DMS153 treated with DMSO at 0.1 percent for 48 hours (cell line): Measurements from ENCODE around the gene C16orf86.
A peak's percentile ranks its signal among the peaks of the same experiment; 100 is the strongest.

Experiments
- DNase-seq: peaks from one replicate; lab custom pipeline; 2025; ENCODE audit not compliant: unreplicated experiment; lab: John Stamatoyannopoulos, UW

C16orf86 gene, protein sequence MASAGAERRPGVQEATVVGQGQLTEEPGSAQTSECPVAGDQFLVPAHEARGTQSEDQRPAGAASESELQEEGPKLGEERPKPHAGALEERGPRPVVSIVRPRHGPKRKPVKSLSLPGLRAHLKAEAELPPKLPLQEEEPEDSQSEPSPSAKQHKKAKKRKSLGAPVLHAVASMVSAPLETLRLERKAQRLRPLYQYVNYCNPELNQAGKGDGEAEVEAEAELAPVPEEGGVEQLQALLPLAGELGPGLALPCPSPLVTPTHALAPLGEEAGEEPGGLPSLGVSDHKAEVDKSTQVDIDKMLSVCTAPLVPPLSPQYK

DNA sequence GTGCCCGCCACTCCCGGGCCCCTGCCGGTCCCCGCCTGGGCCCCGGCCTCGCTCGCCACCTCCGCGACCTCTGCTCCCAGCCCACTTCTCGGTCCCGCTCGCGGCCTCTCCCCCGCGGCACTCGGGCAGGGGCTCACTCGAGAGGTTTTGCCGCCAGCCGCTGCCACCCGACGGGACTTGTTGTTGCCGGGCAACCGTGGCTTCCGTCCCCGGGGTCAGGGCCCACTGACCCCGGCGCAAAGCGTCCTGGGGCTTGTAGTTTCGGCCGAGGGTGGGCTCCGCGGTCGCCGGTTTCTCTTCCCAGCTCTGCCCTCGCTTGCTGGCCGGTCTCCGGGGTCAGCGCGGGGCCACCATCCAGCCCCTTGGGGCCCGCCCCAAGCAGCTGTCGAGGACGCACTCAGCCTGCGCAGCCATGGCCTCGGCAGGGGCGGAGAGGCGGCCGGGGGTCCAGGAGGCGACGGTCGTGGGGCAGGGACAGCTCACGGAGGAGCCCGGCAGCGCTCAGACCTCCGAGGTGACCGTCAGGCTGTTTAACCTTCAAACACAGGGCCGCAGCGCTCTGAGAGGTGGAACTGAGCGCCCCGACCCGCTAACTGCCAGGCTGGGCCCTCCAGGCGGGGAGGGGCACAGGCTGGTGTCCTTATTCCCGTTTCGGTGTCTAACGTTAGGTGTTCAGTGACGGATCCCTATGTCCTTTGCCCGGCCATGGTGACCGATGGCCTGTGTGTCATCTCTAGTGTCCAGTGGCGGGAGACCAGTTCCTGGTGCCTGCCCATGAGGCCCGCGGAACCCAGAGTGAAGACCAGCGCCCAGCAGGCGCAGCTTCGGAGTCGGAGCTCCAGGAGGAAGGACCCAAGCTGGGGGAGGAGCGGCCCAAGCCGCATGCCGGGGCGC lies at the start of gene C16orf86, which contains the start of gene ENKD1:
Gene C16orf86 (plus strand): TSS at position 256 of the 894 bp plus-strand sequence. CDS start 157 bp downstream, at position 413.
Gene ENKD1 (minus strand): TSS at position 192 of the 894 bp plus-strand sequence. CDS start 308 bp downstream, outside the sequence.
- DNase-seq = peak; percentile 44

DNA sequence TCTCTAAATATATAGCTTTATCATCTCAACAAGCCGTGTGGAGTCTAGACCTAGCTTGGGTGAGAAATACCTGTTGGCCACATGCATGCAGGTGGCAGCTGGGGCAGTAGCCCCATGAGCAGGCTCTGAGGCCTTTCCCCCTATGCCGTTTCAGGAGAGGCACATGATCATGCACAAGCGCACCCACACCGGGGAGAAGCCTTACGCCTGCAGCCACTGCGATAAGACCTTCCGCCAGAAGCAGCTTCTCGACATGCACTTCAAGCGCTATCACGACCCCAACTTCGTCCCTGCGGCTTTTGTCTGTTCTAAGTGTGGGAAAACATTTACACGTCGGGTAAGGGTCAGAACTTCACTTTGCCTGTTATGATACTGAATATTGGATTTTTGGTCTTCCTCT lies 38.4 kb upstream of the C16orf86 start:
- DNase-seq = no peak

DNA sequence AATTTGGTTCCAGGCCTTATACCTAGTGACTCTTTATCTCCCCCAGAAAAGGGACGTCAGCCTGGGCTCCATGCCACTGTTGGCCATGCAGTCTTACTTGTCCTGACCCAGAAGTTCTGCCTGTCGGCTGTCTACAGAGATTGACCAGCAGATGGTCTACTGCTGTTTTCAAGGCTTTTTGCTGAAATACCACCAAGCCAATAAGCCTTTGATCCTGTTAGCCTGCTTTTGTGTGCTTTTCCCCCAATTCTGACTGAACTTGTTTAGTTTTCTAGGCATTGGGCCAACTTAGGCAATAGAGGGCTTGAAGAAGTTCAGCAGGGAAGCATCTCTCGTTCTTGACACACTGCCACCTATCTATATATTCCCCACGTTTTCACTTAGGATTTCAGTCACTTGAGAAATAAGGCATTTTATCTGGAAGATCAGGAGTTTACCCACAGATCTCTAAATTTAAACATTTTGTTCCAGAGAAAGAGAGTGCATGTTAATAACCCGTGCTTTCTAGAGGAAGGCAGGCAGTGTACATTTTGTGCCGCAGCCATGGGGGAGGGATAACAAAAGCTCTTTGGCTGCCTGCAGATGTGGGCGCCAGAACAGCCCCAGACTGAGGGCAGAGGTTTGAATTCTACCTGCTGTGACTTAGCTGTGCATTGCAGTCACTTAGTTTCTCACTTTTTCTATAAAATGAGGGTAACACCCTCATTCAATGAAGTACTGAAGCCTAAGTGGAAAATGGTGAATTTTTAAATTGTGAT lies 34.0 kb upstream of the C16orf86 start:
- DNase-seq = no peak

DNA sequence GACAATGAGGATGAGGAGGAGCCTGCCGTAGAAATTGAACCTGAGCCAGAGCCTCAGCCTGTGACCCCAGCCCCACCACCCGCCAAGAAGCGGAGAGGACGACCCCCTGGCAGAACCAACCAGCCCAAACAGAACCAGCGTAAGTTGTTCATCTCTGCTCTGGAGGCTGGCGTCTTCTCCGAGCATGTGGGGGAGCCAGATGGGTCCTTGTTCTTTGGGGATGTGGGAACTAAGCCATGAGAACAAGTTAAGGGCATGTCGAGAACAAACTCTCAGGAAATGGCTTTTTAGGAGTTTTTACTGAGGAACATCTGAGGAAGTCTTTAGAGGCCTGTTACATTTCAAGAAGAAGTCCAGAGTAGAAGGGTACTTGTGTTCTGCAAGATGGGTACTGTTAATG lies 29.9 kb upstream of the C16orf86 start:
- no peak for DNase-seq

DNA sequence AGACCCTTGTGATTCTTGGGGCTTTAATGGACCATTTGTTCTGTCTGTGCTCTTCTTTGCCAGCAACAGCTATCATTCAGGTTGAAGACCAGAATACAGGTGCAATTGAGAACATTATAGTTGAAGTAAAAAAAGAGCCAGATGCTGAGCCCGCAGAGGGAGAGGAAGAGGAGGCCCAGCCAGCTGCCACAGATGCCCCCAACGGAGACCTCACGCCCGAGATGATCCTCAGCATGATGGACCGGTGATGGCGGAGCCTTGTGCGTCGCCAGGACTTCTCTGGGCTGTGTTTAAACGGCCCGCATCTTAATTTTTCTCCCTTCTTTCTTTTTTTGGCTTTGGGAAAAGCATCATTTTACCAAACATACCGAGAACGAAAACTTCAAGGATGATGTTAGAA lies 29.0 kb upstream of the C16orf86 start:
- DNase-seq = no peak

DNA sequence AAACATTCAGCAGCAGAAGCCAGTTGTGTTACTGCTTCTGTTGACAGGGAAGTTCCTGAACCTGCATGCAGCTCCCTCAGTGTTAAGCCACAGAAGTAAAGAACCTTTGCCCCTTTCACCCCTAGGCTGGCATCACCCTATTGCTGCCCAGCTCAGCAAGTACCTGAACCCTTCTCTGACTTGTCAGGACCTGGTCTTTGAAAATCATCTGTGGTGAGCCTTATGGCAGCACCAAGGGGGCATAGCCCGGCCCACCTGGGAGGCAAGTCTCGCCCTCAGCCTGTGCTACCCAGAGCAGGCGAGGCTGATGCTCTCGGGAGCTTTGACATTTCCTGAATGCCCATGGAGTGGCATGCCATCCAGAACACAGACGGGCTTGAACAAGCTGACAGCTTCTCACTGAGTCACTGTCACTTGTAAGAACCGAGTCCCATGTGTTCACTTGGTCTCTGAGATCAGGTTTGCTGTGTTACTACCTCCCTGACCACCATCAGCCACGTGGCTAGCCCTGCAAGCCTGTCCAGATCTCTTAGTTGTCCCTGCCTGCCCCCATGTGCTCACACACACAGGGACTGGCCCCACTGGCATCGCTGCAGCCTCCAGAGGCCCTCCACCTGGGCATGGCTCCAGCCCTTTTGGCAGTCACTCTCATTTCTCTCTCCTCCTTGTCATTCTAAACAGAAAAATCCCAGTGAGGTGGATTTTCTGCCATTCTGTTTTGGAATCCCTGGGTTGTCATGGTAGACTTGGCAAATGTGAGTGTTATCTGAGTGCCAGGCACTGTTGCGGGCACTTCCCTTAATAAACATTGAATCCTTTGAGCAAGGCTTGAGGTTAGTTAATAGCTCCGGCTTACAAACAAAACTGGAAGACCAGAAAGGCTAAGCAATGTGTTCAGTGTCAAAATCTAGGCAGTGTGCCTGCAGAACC lies 24.6 kb upstream of the C16orf86 start:
- no peak for DNase-seq

DNA sequence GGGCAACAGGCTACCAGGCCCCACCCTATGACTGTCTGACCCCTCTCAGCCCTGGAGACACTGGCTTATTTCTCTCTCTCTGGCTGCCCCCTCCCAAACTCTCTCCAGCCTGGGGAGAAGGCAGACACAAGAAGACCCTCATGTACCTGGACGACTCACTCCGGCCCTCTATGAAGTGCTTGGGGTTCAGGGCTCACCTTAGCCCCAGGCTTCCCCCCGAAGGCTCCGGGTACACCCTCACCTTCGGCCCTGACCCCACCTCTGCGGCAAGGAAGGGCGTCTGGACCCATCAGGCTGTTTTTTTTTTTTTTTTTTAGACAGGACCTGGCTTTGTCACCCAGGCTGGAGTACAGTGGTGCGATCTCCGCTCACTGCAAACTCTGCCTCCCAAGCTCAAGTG lies 22.6 kb upstream of the C16orf86 start:
- no peak for DNase-seq

DNA sequence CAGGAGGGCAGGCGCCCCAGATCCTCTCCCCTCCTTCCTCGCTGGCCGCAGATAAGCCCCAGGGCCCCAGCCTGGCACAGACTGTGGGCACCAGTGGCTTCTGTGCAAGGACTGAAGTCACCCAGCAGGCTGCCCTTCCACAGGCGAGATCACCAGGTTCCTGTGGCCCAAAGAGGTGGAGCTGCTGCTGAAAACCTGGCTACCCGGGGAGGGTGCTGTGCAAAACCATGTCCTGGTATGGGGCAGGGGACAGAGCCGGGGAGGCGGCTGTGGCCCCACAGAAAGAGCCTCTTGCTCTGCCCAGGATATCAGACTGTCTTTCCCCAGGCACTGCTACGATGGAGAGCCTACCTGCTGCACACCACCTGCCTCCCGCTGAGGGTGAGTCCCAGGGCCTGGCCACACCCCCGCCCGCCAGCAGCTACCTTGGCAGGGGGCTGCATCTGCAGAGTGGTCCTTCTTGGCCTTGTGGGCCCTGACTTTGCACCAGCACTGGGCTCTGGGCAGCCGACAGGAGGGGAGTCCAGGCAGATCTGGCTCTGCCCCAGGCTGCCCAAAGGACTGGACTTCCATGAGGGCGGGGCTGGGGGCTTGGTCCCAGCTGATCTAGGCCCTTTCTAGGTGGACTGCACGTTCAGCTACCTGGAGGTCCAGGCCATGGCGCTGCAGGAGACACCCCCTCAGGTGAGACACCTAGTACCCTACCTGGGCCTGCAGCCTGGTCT lies 21.1 kb upstream of the C16orf86 start:
- DNase-seq = no peak

DNA sequence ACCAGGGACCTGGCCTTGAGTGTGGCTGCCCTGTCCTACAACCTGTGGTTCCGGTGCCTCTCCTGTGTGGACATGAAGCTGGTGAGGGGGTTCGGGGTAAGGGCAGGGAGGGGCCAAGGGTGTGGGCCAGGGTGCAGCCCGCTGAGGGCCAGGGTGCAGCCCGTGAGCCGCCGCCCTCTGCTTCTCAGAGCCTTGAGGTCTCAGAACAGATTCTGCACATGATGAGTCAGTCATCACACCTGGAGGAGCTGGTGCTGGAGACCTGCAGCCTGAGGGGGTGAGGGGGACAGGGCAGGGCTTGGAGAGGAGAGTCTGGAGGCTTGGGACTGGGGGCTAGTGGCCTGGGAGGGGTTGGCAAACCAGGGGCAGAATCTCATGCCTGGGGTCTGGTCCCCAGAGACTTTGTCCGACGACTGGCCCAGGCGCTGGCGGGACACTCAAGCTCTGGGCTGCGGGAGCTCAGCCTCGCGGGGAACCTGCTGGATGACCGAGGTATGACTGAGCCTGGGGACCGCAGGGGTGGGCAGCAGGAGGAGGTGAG lies 19.4 kb upstream of the C16orf86 start:
- DNase-seq = no peak

DNA sequence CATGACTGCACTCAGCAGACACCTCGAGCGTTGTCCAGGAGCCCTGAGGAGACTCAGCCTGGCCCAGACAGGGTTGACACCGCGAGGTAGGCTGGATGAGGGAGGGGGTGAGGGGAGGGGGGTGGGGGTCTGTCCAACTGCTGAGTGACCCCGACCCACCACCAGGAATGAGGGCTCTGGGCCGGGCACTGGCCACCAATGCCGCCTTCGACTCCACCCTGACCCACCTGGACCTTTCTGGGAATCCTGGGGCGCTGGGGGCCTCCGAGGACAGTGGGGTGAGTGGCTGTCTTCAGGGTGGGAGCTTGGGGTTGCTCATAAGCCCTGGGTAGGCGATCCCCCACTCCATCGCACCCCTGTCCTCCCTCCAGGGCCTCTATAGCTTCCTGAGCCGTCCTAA lies 18.9 kb upstream of the C16orf86 start:
- no peak for DNase-seq

DNA sequence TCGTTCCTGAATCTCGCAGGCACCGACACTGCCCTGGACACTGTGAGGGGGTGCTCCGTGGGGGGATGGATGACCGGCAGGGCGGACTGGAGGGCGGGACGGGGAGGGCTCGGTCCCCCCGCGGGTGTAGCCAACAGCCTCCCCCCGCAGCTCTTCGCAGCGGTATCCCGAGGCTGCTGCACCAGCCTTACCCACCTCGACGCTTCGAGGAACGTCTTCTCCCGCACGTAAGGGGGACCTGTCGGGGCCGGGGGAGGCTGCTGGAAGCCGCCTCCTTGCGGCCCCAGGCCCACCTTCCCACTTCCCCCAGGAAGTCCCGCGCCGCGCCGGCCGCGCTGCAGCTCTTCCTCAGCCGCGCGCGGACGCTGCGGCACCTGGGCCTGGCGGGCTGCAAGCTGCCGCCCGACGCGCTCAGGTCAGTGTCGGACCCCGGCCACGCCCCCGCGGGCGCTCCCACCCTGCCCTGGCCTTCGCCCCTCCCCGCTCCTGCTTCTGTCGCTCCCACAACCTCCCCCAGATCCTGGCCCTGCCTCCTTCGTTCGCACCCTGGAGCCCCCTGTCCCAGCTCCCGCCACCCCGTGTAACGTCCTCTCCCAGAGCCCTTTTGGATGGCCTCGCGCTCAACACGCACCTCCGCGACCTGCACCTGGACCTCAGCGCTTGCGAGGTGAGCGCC lies 18.4 kb upstream of the C16orf86 start:
- DNase-seq = no peak

DNA sequence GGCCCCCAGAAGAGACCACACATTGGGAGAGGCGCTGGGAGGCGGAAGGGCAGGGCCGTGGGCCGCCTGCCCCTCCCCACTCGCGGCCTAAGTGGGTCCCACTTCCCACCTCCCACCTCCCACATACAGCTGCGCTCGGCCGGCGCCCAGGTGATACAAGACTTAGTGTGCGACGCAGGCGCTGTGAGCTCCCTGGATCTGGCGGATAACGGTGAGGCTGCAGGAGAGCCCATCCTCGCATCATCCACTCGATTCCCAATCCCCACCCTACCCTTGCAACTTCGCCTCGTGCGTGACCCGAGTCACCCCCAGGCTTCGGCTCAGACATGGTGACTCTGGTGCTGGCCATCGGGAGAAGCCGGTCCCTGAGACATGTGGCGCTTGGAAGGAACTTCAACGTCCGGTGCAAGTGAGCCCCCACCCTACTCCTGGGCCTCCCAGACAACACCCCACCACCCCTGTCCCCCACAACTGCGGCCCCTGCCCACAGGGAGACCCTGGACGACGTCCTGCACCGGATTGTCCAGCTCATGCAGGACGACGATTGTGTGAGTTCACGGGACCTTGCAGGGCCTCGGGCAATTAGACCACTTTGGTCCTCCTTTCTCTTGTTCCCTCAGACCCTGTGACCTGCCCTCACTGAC lies 17.7 kb upstream of the C16orf86 start:
- no peak for DNase-seq

DNA sequence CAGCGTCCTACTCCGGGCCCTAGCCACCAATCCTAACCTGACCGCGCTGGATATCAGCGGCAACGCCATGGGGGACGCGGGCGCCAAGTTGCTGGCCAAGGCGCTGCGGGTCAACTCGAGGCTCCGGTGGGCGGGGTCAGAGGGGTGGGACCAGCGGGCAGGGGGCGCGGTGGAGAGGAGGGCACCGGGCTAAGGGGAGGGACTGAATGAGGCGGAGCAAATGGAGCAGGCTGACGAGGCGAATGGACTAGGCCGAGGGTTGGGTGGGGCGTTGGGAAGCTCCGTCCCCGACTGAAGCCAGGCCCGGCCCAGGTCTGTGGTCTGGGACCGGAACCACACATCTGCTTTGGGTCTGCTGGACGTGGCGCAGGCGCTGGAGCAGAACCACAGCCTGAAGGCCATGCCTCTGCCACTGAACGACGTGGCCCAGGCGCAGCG lies 17.1 kb upstream of the C16orf86 start:
- no peak for DNase-seq

DNA sequence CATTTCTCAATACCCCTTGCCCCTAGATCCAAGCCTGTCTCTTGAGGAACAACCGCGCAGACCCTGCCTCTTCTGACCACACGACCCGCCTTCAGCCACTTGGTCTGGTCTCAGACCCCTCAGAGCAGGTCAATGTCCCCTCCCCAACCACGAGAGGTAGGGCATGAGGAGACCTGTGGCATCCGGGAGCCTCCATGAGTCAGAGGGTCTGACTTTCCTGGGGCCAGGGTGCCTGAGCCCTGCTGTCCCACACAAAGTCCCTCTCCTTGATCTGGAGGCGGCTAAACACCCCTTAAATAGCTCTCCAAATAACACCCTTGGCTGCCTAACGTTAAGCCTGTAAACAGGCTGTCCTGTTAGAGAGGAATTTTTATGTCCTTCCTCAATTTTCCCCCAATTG lies 16.6 kb upstream of the C16orf86 start:
- DNase-seq = no peak

DNA sequence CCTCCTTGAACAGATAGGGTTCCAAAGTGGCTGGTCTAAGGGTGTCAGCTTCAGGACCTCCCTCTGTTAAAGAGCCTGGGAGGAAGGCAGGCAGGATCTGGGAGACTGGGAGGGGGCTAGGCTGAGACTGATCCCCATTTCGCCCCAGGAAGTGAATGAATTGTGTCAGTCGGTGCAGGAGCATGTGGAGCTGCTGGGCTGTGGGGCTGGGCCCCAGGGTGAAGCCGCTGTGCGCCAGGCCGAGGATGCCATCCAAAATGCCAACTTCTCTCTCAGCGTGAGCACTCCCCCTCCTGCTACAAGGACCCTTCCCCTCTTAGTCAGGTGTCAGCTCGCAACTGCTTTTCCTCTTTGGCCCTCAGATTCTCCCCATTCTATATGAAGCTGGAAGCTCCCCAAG lies 15.6 kb upstream of the C16orf86 start:
- no peak for DNase-seq

DNA sequence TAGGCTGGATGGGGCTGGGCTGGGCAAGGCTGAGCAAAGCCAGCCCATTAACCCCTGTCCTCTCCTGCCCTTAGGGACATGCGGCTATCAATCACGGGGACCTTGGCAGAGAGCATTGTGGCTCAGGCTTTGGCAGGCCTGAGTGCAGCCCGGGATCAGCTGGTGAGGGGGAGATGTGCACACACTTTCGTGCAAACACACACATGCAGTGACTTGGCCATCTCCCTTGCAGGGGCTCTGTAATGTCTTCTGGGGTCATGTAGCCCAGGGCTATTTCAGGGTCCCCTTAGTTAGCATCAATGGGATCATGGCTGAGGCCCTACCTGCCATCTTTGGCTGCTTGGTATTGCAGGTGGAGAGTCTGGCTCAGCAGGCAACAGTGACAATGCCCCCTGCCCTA lies 14.8 kb upstream of the C16orf86 start:
- DNase-seq = no peak

DNA sequence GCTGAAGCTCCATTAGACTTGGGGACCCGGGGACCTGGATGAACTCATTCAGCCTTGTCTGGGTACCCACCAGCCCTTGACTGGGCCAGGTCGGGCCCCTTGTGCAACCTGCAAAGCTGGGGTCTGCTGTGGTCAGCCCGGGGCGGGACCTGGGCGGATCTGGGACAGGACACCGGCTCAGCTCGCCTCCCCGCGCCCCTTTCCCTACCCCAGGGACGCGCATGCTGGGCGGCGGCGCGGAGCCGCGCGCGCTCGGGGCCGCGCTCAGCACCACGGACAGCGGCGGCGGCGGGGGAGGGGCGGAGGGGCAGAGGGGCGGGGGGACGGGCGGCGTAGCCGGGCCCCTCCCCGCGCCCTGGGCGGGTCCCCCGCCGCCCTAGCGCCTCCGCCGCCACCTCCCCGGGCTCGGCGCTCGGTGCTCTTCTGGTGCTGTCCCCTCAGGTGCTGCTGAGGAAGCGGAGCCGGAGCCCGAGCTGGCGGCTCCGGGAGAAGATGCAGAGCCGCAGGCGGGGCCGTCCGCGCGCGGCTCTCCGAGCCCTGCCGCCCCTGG lies 14.0 kb upstream of the C16orf86 start:
- DNase-seq = no peak
